ENCODE measurements around the gene TSBP1. TPM values are rescaled to one million over a fixed set of nuclear protein-coding genes. Genes with fewer than 3 reads are reported as not detected.
"Not testable (repeated sequence)": the region's sequence is repeated elsewhere in the genome, so short reads cannot be mapped to it uniquely, and the experiment has no call there.

Gene TSBP1
- total RNA-seq, 2 experiments from 2014 or later: not detected

GRCh38 chr6:32257262-32257661 is 114.4 kb downstream of the TSBP1 start:
- not testable (repeated sequence) for H3K36me3 Mint-ChIP-seq (ENCODE audit: low read depth); H3K9me3 Mint-ChIP-seq

GRCh38 chr6:32255199-32256153 is 116.2 kb downstream of the TSBP1 start:
- peaks cover 26% of the 10 kb centered on the region for H3K4me1 Mint-ChIP-seq (ENCODE audit: low read depth)
- H3K27ac Mint-ChIP-seq: peak overlapping the region; percentile 31
- peak; percentile 83 for DNase-seq
- H3K36me3 Mint-ChIP-seq (ENCODE audit: low read depth): no peaks in the 10 kb centered on the region
- intact Hi-C loops (cut with micrococcal nuclease): loop anchor here (1.0 to 10.0 kb wide), 2 partner anchors 114 to 369 kb away; no protein-coding TSS in a partner anchor
- no peaks in the 10 kb centered on the region for H3K27me3 Mint-ChIP-seq (ENCODE audit: low read depth)
- CTCF ChIA-PET: interaction anchor here (0.7 to 3.2 kb wide), 9 partner anchors 8 to 531 kb away, joined by 3 to 24 read pairs (median 4); no protein-coding TSS in a partner anchor
- H3K4me3 Mint-ChIP-seq: peak overlapping the region; percentile 34
- no peaks in the 10 kb centered on the region for H3K9me3 Mint-ChIP-seq

More at GRCh38 chr6:32257262-32257661, 114.4 kb downstream of the TSBP1 start:
- CTCF ChIA-PET: interaction anchor here (0.7 kb wide), 1 partner anchor 102 kb away, joined by 3 read pairs; no protein-coding TSS in a partner anchor
- peaks cover 21% of the 10 kb centered on the region for H3K4me1 Mint-ChIP-seq (ENCODE audit: low read depth)
- intact Hi-C loops (cut with micrococcal nuclease): loop anchor here (10.0 kb wide), 1 partner anchor 368 kb away; no protein-coding TSS in a partner anchor
- not testable (repeated sequence) for DNase-seq; H3K27ac Mint-ChIP-seq; H3K27me3 Mint-ChIP-seq (ENCODE audit: low read depth); H3K4me3 Mint-ChIP-seq

- H3K27me3 Mint-ChIP-seq (ENCODE audit: low read depth): no peaks in the 10 kb centered on the region
- H3K4me3 Mint-ChIP-seq: no peak overlapping the region
- H3K27ac Mint-ChIP-seq: no peak overlapping the region
- CTCF ChIA-PET: interaction anchor here (0.8 to 3.2 kb wide), 10 partner anchors 9 to 531 kb away, joined by 3 to 24 read pairs (median 4); no protein-coding TSS in a partner anchor
- DNase-seq: no peak
- H3K4me1 Mint-ChIP-seq (ENCODE audit: low read depth): peaks cover 26% of the 10 kb centered on the region
- no peaks in the 10 kb centered on the region for H3K36me3 Mint-ChIP-seq (ENCODE audit: low read depth)
- H3K9me3 Mint-ChIP-seq: no peaks in the 10 kb centered on the region
- intact Hi-C loops (cut with micrococcal nuclease): loop anchor here (1.0 to 10.0 kb wide), 2 partner anchors 115 to 370 kb away; no protein-coding TSS in a partner anchor
These were observed 116.9 kb downstream of the TSBP1 start for GRCh38 chr6:32254761-32255198.

DNA sequence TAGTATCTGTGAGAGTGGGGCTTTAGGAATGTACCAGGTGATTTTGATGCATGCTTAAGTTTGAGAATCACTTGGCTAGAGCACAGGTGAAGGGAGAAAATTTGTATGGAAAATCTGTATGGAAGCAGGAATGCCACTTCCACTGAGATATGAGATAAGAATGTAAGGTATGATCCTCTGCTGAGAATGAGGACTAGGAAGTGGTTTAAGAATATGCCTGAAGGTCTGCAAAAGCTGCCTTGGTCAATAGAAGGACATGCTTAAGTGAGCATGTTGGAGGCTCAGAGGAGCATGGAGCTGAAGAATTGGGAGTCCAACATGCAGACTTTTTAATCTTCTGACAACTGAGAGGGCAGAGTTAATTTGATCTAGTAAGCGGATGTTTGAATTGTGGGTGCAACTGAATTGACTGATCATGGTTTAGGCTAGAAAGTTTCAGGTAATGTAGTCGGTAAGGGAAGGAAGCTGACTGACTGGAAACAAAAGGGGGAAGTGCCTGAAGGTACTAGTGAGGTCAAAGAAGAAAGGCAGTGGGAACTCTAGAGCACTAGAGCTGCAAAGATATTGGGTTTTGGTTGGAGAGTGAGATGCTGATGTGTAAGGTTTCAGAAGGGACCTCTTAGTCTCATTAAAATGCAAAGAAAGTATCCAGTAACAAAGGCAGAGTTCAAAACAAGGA is 119.2 kb downstream of the TSBP1 start:
- intact Hi-C loops (cut with micrococcal nuclease): loop anchor here (10.0 kb wide), 1 partner anchor 372 kb away; no protein-coding TSS in a partner anchor
- CTCF ChIA-PET: interaction anchor here (0.6 kb wide), 1 partner anchor 45 kb away, joined by 3 read pairs; no protein-coding TSS in a partner anchor
- peak; percentile 11 for DNase-seq
- Mint-ChIP-seq H3K36me3 (ENCODE audit: low read depth) (no peaks in the 10 kb centered on the region), H3K27me3 (ENCODE audit: low read depth) (no peaks in the 10 kb centered on the region), H3K4me3 (no peak overlapping the region), H3K27ac (no peak overlapping the region), H3K4me1 (ENCODE audit: low read depth) (peaks cover 26% of the 10 kb centered on the region), H3K9me3 (peaks cover 3% of the 10 kb centered on the region)

DNA sequence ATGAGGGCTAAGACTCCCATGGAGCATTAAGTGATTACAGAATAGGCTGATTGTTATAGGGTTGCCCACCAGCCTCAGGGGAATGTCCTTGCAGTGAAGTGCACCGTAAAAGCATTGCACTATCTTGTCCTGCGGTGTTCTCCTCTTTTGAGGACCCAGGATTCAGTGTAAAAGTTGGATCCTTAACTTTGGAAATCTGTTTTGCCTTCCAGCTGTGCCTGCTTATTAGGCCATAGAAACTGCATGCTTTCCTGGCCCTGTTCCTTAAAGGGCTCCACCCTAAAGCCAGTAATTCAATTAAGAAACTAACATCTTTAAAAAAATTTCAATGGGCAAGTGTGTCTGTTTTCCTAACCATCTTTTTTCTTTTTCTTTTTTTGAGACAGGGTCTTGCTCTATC is 122.4 kb downstream of the TSBP1 start:
- no peak overlapping the region for H3K27ac Mint-ChIP-seq
- H3K9me3 Mint-ChIP-seq: peaks cover 3% of the 10 kb centered on the region
- no peak overlapping the region for H3K4me3 Mint-ChIP-seq
- CTCF ChIA-PET: interaction anchor here (1.2 kb wide), 1 partner anchor 157 kb away, joined by 3 read pairs; the partner anchor contains the start of gene BTNL2
- no peak for DNase-seq
- no peaks in the 10 kb centered on the region for H3K36me3 Mint-ChIP-seq (ENCODE audit: low read depth)
- no peaks in the 10 kb centered on the region for H3K27me3 Mint-ChIP-seq (ENCODE audit: low read depth)
- intact Hi-C loops (cut with micrococcal nuclease): loop anchor here (5.0 to 10.0 kb wide), 2 partner anchors 453 to 546 kb away; no protein-coding TSS in a partner anchor
- H3K4me1 Mint-ChIP-seq (ENCODE audit: low read depth): peaks cover 20% of the 10 kb centered on the region

- intact Hi-C loops (cut with micrococcal nuclease): loop anchor here (5.0 to 10.0 kb wide), 2 partner anchors 455 to 547 kb away; no protein-coding TSS in a partner anchor
- Mint-ChIP-seq H3K4me3 (no peak overlapping the region), H3K9me3 (peaks cover 3% of the 10 kb centered on the region), H3K36me3 (ENCODE audit: low read depth) (no peaks in the 10 kb centered on the region), H3K4me1 (ENCODE audit: low read depth) (peaks cover 12% of the 10 kb centered on the region), H3K27ac (no peak overlapping the region), H3K27me3 (ENCODE audit: low read depth) (no peaks in the 10 kb centered on the region)
- DNase-seq: no peak
- CTCF ChIA-PET: interaction anchor here (0.9 kb wide), 1 partner anchor 21 kb away, joined by 4 read pairs; no protein-coding TSS in a partner anchor
These were observed 124.3 kb downstream of the TSBP1 start for GRCh38 chr6:32247401-32247800.

DNA sequence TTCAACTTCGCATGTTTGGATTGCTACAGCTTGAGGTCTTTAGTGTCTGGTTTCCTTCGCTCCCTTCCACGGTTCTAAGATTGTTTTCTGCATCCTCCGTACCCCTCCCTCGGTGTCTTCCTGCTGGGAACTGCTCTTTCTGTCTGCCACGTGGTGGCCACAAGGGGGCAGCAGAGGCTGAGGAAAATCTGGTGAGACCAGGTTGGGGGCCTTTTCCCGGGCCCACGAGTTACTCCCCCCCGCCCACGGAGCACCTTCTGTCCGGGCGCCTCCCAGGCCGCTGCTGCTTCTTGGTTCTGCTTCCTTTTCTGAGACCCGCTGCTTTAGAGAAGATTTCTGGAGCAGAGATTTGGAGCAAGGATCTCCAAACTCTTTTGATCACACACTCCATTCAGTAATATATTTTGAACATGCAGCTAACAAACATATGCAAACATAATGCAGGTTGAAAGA is 126.7 kb downstream of the TSBP1 start:
- H3K4me3 Mint-ChIP-seq: peak overlapping the region; percentile 34
- CTCF ChIA-PET: interaction anchor here (0.6 to 3.5 kb wide), 13 partner anchors 10 to 777 kb away, joined by 3 to 26 read pairs (median 4); no protein-coding TSS in a partner anchor
- H3K4me1 Mint-ChIP-seq (ENCODE audit: low read depth): peaks cover 28% of the 10 kb centered on the region
- peaks cover 3% of the 10 kb centered on the region for H3K9me3 Mint-ChIP-seq
- no peak overlapping the region for H3K27ac Mint-ChIP-seq
- intact Hi-C loops (cut with micrococcal nuclease): loop anchor here (1.0 to 10.0 kb wide), 3 partner anchors 168 to 550 kb away; no protein-coding TSS in a partner anchor
- H3K27me3 Mint-ChIP-seq (ENCODE audit: low read depth): no peaks in the 10 kb centered on the region
- H3K36me3 Mint-ChIP-seq (ENCODE audit: low read depth): no peaks in the 10 kb centered on the region
- DNase-seq: peak; percentile 76

- Mint-ChIP-seq H3K9me3 (peaks cover 3% of the 10 kb centered on the region), H3K27me3 (ENCODE audit: low read depth) (no peaks in the 10 kb centered on the region), H3K4me3 (no peak overlapping the region), H3K36me3 (ENCODE audit: low read depth) (no peaks in the 10 kb centered on the region), H3K27ac (no peak overlapping the region), H3K4me1 (ENCODE audit: low read depth) (peaks cover 28% of the 10 kb centered on the region)
- DNase-seq: no peak
- CTCF ChIA-PET: interaction anchor here (1.4 to 3.5 kb wide), 3 partner anchors 11 to 155 kb away, joined by 3 to 24 read pairs (median 4); no protein-coding TSS in a partner anchor
- intact Hi-C loops (cut with micrococcal nuclease): loop anchor here (10.0 kb wide), 1 partner anchor 551 kb away; no protein-coding TSS in a partner anchor
These were observed 127.4 kb downstream of the TSBP1 start for GRCh38 chr6:32244270-32244669.

Other genes with a start within 250 kb of the TSBP1 start
- gene ATF6B, start 243.7 kb downstream of the TSBP1 start, total RNA-seq: 10 to 100 TPM; 68.2 to 69.4 TPM
- 1 to 10 TPM; 6.0 to 6.2 TPM for gene FKBPL, start 241.6 kb downstream of the TSBP1 start, total RNA-seq
- gene PRRT1, start 220.0 kb downstream of the TSBP1 start, total RNA-seq: 1 to 10 TPM; 1.1 TPM
- gene PPT2, start 217.8 kb downstream of the TSBP1 start, total RNA-seq: 10 to 100 TPM; 13.2 to 14.8 TPM
- 1 to 10 TPM; 6.1 to 9.5 TPM for gene EGFL8, start 207.3 kb downstream of the TSBP1 start, total RNA-seq
- gene AGPAT1, start 195.8 kb downstream of the TSBP1 start, total RNA-seq: 10 to 100 TPM; 25.8 to 26.5 TPM
- gene RNF5, start 193.5 kb downstream of the TSBP1 start, total RNA-seq: 10 to 100 TPM; 39.5 to 39.9 TPM
- 10 to 100 TPM; 15.6 to 17.0 TPM for gene AGER, start 187.7 kb downstream of the TSBP1 start, total RNA-seq
- gene PBX2, start 181.7 kb downstream of the TSBP1 start, total RNA-seq: 10 to 100 TPM; 46.5 to 47.7 TPM
- gene GPSM3, start 179.3 kb downstream of the TSBP1 start, total RNA-seq: 10 to 100 TPM; 71.8 to 72.1 TPM
- under 1 TPM in 1 of 2 experiments, not detected in 1; 0.50 TPM for gene NOTCH4, start 147.8 kb downstream of the TSBP1 start, total RNA-seq
- gene BTNL2, start 35.3 kb upstream of the TSBP1 start, total RNA-seq: not detected
- 1 to 10 TPM; 1.1 to 1.6 TPM for gene HLA-DRA, start 68.0 kb upstream of the TSBP1 start, total RNA-seq
- gene HLA-DRB5, start 158.4 kb upstream of the TSBP1 start, total RNA-seq: under 1 TPM; 0.33 to 0.42 TPM
- gene HLA-DRB1, start 217.9 kb upstream of the TSBP1 start, total RNA-seq: 1 to 10 TPM; 4.1 to 4.2 TPM